ENCODE results near the gene CFAP70. TPM values are rescaled to one million over a fixed set of nuclear protein-coding genes. Genes with fewer than 3 reads are reported as not detected.

The CFAP70 gene
- total RNA-seq, 4 donors from 2014 or later = 9.9 to 12.5 (median 11.7) TPM

DNA sequence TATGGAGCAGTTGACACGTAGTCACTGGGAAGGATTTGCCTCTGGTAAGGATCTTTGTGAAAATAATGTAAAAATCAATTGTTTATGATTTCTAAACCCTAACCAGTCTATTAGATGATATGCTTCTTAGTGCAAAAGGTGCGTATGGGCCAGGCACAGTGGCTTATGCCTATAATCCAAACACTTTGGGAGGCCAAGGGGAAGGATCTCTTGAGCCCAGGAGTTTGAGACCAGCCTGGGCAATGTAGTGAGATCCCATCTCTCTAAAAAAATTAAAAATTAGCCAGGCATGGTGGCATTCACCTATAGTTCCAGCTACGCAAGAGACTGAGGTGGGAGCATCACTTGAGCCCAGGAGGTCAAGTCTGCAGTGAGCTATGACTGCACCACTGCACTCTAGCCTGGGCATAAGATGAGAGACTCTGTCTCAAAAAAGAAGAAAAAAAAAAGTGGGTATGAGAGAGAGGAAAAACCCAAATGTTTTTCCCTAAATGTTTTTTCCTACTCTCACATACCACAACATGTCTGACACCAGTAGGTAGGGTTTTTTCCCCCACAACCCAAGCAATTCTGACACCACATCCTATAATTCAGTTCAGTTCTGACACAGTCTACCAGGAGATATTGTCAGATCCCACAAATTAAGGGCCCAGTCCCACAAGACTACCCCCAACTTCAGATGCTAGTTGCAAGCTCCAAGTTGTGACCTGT lies 148.1 kb downstream of the CFAP70 start:
- Histone ChIP-seq H3K9me3 (no peaks in the 10 kb centered on the region), H3K27ac (no peak overlapping the region), H3K4me3 (replicated peaks in 1 of 3) (no peak overlapping the region), H3K4me1 (no peaks in the 10 kb centered on the region), H3K27me3 (no peaks in the 10 kb centered on the region), H3K36me3 (peaks cover 0 to 6% of the 10 kb centered on the region in 2 donors)
- TF ChIP-seq, protein P1, sequence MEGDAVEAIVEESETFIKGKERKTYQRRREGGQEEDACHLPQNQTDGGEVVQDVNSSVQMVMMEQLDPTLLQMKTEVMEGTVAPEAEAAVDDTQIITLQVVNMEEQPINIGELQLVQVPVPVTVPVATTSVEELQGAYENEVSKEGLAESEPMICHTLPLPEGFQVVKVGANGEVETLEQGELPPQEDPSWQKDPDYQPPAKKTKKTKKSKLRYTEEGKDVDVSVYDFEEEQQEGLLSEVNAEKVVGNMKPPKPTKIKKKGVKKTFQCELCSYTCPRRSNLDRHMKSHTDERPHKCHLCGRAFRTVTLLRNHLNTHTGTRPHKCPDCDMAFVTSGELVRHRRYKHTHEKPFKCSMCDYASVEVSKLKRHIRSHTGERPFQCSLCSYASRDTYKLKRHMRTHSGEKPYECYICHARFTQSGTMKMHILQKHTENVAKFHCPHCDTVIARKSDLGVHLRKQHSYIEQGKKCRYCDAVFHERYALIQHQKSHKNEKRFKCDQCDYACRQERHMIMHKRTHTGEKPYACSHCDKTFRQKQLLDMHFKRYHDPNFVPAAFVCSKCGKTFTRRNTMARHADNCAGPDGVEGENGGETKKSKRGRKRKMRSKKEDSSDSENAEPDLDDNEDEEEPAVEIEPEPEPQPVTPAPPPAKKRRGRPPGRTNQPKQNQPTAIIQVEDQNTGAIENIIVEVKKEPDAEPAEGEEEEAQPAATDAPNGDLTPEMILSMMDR (IDR thresholded peaks at IDR 0.05) = no peak
- no peak for TF ChIP-seq POLR2A (IDR thresholded peaks at IDR 0.05)
- no peak for DNase-seq
- WGBS, 2 donors = 95 to 100% methylated on average over 3 of the region's 3 CpGs
- intact Hi-C loops (cut with DNase I) = no loop called here

- no peak overlapping the region for H3K27ac ChIP-seq
- WGBS, 2 donors = 75 to 77% methylated on average over 1 of the region's 1 CpG
- TF ChIP-seq, protein P1 (IDR thresholded peaks at IDR 0.05) = no peak
- no peak for TF ChIP-seq POLR2A (IDR thresholded peaks at IDR 0.05)
- H3K4me1 ChIP-seq = no peaks in the 10 kb centered on the region
- no peaks in the 10 kb centered on the region for H3K9me3 ChIP-seq
- no peak for DNase-seq
- intact Hi-C loops (cut with DNase I) = no loop called here
- H3K27me3 ChIP-seq = no peaks in the 10 kb centered on the region
- H3K36me3 ChIP-seq = peaks cover 0 to 6% of the 10 kb centered on the region in 2 donors
- H3K4me3 ChIP-seq (replicated peaks in 1 of 3) = no peak overlapping the region
Measured at GRCh38 chr10:73209705-73210104, 149.0 kb downstream of the CFAP70 start.

DNA sequence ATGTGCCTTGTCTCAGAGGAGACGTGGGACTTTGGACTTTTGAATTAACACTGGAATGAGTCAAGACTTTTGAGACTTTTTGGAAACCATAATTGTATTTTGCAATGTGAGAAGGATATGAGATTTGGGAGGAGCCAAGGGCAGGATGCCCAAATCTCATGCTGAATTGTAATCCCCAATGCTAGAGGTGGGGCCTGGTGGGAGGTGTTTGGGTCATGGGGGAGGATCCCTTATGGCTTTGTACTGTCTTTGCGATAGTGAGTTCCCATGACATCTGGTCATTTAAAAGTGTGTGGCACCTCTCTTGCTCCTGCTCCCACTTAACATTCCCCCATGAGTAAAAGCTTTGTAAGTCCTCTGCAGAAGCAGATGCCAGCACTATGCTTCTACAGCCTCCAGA lies 150.8 kb downstream of the CFAP70 start:
- peak in 1 of 2 donors; percentile 6 for DNase-seq
- H3K27me3 ChIP-seq = no peaks in the 10 kb centered on the region
- H3K36me3 ChIP-seq = peaks cover 0 to 6% of the 10 kb centered on the region in 2 donors
- no peak overlapping the region for H3K4me3 ChIP-seq (replicated peaks in 1 of 3)
- H3K4me1 ChIP-seq = no peaks in the 10 kb centered on the region
- no peak for TF ChIP-seq POLR2A (IDR thresholded peaks at IDR 0.05)
- TF ChIP-seq, protein P1 (IDR thresholded peaks at IDR 0.05) = no peak
- intact Hi-C loops (cut with DNase I) = no loop called here
- H3K9me3 ChIP-seq = no peaks in the 10 kb centered on the region
- no peak overlapping the region for H3K27ac ChIP-seq
- WGBS, 2 donors = 87 to 91% methylated on average over 2 of the region's 2 CpGs

GRCh38 chr10:73206385-73206784 lies 152.3 kb downstream of the CFAP70 start:
- no peaks in the 10 kb centered on the region for H3K27me3 ChIP-seq
- no peak overlapping the region for H3K4me3 ChIP-seq (replicated peaks in 1 of 3)
- DNase-seq = no peak
- no peak overlapping the region for H3K27ac ChIP-seq
- no peaks in the 10 kb centered on the region for H3K9me3 ChIP-seq
- intact Hi-C loops (cut with DNase I) = no loop called here
- H3K36me3 ChIP-seq = peaks cover 0 to 6% of the 10 kb centered on the region in 2 donors
- WGBS, 2 donors = 94 to 97% methylated on average over 5 of the region's 5 CpGs
- no peak for TF ChIP-seq POLR2A (IDR thresholded peaks at IDR 0.05)
- TF ChIP-seq, protein P1 (IDR thresholded peaks at IDR 0.05) = no peak
- H3K4me1 ChIP-seq = no peaks in the 10 kb centered on the region

- intact Hi-C loops (cut with DNase I) = no loop called here
- 97 to 98% methylated on average over 1 of the region's 1 CpG for WGBS, 2 donors
- TF ChIP-seq, protein P1 (IDR thresholded peaks at IDR 0.05) = no peak
- TF ChIP-seq POLR2A (IDR thresholded peaks at IDR 0.05) = no peak
Measured at GRCh38 chr10:73205890-73206289, 152.8 kb downstream of the CFAP70 start.

More at GRCh38 chr10:73205890-73206289, 152.8 kb downstream of the CFAP70 start:
- H3K4me1 ChIP-seq = no peaks in the 10 kb centered on the region
- H3K27ac ChIP-seq = no peak overlapping the region
- no peak for DNase-seq
- H3K27me3 ChIP-seq = no peaks in the 10 kb centered on the region
- H3K36me3 ChIP-seq = peaks cover 0 to 6% of the 10 kb centered on the region in 2 donors
- H3K4me3 ChIP-seq (replicated peaks in 1 of 3) = no peak overlapping the region
- no peaks in the 10 kb centered on the region for H3K9me3 ChIP-seq

Data from thyroid gland (tissue), 4 donors.